ENCODE data around the gene SPIB.
"Not testable (repeated sequence)": the region's sequence is repeated elsewhere in the genome, so short reads cannot be mapped to it uniquely, and the experiment has no call there.

Gene SPIB

DNA sequence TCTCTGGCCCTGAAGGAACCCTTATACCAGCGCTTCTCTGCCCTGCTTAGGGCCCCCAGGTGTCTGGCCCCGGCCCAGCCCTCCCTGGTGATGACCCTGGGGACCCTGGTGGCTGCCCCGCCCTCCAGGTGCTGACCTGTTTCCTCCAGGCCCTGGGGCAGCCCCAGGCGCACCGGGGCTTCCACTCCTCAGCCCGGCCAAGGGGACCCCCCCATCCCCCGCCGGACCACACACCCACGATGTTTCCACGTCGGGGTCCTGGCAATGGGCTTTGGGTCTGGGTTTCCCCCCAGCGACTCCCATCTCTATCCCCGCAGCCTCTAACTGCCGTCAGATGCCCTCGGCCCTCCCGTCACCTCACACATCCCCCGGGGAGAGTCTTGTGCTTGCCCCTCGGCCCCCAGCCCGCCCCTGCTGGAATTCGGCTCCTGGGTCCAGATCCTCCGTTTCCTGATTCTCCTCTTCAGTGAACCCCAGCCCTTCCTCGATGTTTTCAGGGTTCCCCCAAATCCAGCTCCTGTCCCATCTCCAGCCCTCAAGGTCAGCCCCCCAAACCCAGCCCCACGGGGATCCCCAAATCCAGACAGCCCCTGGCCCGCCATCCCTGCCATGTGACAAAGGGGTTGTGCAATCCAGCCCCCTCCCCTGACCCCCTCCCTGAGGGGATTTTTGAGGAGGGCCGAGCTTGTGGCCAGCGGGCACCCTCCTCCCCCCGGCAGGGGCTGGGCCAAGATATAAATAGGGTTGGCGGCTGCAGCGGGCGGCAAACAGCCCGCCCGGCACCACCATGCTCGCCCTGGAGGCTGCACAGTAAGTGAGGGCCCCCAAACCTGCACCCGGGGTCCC lies at the start of gene SPIB:
TSS of gene SPIB (plus strand) at position 763 of the 846 bp plus-strand sequence. CDS start at position 788, 25 bp downstream.
- DNase-seq = no peak

DNA sequence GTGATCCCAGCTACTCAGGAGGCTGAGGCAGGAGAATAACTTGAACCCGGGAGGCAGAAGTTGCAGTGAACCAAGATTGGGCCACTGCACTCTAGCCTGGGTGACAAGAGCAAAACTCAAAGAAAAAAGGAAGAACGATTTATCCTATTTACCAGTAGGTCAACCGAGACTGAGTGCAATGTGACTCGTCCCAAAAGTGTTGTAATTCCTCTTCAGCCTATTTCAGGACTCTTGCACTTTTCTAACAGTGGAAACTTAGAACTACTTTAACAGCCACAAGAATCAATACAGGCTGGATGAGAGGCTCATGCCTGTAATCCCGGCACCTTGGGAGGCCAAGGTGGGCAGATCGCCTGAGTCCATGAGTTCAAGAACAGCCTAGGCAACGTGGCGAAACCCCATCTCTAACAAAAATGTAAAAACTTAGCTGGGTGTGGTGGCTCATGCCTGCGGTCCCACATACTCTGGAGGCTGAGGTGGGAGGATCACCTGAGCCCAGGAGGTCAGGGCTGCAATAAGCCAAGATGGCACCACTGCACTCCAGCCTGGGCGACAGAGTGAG lies 46.7 kb upstream of the SPIB start:
- no peak for DNase-seq

GRCh38 chr19:50376166-50377050 lies 42.3 kb upstream of the SPIB start, which contains the start of gene NR1H2:
TSS of gene NR1H2 (plus strand) at chr19:50376457. CDS start at chr19:50377606, 1,149 bp downstream.
- DNase-seq = peak; percentile 84

- no peak for DNase-seq
Measured at GRCh38 chr19:50377051-50377461, 41.7 kb upstream of the SPIB start.

- DNase-seq = no peak
Measured at GRCh38 chr19:50377517-50377916, 41.2 kb upstream of the SPIB start.

DNA sequence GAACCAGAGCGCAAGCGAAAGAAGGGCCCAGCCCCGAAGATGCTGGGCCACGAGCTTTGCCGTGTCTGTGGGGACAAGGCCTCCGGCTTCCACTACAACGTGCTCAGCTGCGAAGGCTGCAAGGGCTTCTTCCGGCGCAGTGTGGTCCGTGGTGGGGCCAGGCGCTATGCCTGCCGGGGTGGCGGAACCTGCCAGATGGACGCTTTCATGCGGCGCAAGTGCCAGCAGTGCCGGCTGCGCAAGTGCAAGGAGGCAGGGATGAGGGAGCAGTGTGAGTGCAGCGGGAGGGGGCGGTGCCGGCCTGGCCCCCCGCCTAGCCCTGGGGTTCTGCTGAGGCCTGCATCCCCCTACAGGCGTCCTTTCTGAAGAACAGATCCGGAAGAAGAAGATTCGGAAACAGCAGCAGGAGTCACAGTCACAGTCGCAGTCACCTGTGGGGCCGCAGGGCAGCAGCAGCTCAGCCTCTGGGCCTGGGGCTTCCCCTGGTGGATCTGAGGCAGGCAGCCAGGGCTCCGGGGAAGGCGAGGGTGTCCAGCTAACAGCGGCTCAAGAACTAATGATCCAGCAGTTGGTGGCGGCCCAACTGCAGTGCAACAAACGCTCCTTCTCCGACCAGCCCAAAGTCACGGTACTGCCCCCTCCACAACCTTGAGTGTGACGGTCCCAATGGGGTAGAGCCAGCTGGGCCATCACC lies 40.4 kb upstream of the SPIB start:
- DNase-seq = no peak

DNA sequence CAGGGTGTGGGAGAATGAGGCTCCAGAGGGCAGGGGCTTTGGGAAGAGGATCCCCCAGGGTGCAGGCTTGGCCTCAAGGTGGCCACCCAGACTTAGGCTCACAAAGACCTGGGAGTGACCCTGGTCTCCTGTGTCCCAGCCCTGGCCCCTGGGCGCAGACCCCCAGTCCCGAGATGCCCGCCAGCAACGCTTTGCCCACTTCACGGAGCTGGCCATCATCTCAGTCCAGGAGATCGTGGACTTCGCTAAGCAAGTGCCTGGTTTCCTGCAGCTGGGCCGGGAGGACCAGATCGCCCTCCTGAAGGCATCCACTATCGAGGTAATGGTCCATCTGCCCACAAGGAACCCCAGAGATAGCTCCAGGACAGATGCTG lies 39.9 kb upstream of the SPIB start:
- no peak for DNase-seq

- no peak for DNase-seq
Measured at GRCh38 chr19:50379602-50380001, 39.1 kb upstream of the SPIB start.

- no peak for DNase-seq
Measured at GRCh38 chr19:50380137-50380536, 38.6 kb upstream of the SPIB start.

GRCh38 chr19:50380751-50381151 lies 38.0 kb upstream of the SPIB start:
- no peak for DNase-seq

DNA sequence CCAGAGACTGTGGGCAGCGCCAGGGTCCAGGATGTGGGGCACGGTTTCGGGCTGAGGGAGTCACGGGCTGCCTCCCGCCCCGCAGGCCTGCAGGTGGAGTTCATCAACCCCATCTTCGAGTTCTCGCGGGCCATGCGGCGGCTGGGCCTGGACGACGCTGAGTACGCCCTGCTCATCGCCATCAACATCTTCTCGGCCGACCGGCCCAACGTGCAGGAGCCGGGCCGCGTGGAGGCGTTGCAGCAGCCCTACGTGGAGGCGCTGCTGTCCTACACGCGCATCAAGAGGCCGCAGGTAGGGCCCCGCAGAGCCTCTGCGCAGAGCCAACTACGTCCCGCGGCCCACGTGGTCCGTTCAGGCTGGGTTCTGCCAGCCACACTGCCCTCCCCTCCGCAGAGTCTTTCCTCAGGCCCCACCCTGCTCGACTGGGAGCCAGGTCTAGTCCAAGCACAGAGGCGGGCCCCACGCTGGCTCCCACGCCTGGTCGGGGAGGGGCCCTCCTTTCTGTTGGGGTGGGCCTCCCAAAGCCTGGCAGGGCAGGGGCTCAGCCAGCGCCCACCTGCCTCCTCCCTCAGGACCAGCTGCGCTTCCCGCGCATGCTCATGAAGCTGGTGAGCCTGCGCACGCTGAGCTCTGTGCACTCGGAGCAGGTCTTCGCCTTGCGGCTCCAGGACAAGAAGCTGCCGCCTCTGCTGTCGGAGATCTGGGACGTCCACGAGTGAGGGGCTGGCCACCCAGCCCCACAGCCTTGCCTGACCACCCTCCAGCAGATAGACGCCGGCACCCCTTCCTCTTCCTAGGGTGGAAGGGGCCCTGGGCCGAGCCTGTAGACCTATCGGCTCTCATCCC lies 36.6 kb upstream of the SPIB start:
- no peak for DNase-seq

GRCh38 chr19:50383001-50383851 lies 35.5 kb upstream of the SPIB start:
- no peak for DNase-seq

GRCh38 chr19:50383852-50384684 lies 34.7 kb upstream of the SPIB start, which contains the start of gene POLD1:
TSS of gene POLD1 (plus strand) at chr19:50384347. CDS start at chr19:50398852, 14,505 bp downstream.
- DNase-seq = peak; percentile 95

- no peak for DNase-seq
Measured at GRCh38 chr19:50384685-50385535, 33.8 kb upstream of the SPIB start.

- no peak for DNase-seq
Measured at GRCh38 chr19:50387176-50387867, 31.4 kb upstream of the SPIB start.

DNA sequence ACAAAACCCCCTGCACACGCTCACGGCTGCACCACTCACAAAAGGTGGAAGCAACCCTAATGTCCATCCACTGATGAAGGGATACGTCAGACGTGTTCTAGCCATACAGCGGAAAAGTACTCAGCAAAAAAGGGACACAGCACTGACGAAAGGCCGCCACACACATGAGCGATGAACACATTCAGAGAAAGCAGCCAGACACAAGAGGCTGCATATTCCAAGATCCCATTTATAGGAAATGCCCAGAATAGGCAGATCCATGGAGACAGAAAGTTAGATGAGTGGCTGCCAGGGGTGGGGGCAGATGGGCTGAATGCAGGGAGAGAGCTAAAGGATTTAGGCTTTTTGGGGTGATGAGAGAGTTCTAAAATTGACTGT lies 30.9 kb upstream of the SPIB start:
- DNase-seq = no peak

- DNase-seq = not testable (repeated sequence)
Measured at GRCh38 chr19:50390295-50390694, 28.4 kb upstream of the SPIB start.

DNA sequence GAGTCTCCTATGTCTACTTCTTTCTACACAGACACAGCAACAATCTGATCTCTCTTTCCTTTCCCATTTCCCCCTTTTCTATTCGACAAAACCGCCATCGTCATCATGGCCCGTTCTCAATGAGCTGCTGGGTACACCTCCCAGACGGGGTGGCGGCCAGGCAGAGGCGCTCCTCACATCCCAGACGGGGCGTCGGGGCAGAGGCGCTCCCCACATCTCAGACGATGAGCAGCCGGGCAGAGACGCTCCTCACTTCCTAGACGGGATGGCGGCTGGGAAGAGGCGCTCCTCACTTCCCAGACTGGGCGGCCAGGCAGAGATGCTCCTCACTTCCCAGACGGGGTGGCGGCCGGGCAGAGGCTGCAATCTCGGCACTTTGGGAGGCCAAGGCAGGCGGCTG lies 27.8 kb upstream of the SPIB start:
- DNase-seq = not testable (repeated sequence)
